Renal cortical epithelial cell (primary cell): ENCODE measurements around the gene SORBS2. TPM values are rescaled to one million over a fixed set of nuclear protein-coding genes. Genes with fewer than 3 reads are reported as not detected.
A peak's percentile ranks its signal among the peaks of the same experiment; 100 is the strongest.
"Not testable (repeated sequence)": the region's sequence is repeated elsewhere in the genome, so short reads cannot be mapped to it uniquely, and the experiment has no call there.

Experiments
- DNase-seq: peaks from one replicate; pipeline ENCODE4 v3.0.0-alpha.2; 2011; ENCODE audit warnings: low read depth
- total RNA-seq: library from RNA; depleted of rRNA; stranded (reverse); fragments of >200 nt; gene quantifications from 2 replicates; pipeline ENCODE4 v1.2.3, GENCODE V29; 2014

SORBS2 gene
- total RNA-seq, 1 donor from 2014 or later = 45.1 TPM

DNA sequence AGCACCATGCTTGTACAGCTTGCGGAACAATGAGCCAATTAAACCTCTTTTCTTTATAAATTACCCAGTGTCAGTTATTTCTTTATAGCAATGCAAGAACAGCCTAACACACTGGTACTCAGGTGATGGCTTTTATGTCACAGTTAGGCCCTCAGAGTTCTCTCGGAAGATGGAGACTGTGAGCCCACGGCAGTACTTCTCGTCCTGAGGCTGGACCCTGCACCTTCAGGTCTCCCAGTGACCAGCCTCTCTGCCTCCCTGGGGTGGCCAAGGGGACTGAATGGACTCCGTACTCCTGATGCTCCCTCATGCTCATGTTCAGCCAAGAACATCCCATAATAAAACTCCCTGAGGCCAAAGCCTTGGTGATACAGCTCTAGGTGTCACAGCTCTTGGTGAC lies 251.7 kb downstream of the SORBS2 start:
- DNase-seq = no peak

- DNase-seq = peak; percentile 96
These were observed 252.1 kb downstream of the SORBS2 start for GRCh38 chr4:185559915-185560281.

- not testable (repeated sequence) for DNase-seq
These were observed 252.6 kb downstream of the SORBS2 start for GRCh38 chr4:185559251-185559914.

DNA sequence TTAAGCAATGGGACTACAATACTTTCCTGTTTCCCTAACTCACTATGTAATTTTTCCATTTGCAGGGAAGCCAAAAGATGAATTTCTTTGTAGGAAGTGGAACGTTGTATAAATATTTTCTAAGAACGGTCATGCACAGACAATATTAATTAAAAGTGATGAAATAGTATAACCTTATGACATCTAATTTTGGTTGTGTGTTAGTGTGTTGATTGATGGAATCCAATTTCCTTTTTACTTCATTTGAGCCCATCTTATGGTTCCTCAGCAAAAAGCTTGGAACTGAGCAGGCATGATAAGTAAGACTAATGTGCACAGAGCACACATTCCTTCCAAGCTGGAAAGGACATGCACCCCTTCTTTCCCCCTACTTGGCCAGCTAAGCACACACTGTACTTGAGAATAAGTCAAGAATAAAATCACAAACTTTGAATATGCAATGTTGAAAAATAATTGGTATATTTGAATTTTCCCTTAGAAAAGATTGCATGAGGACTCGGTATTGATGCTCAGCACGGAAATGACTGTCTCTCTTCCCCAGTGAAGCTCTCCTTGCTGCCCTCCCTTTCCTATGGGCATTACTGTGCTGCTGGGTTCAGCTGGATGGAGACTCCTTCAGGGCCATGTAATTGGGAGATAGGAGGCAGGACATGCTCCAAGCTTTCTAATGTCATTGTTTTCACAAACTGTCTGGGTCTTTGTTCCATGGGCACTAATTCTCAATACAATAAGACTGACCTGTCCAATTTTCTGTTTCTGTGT lies 257.4 kb downstream of the SORBS2 start:
- no peak for DNase-seq

GRCh38 chr4:185552254-185552653 lies 259.7 kb downstream of the SORBS2 start:
- no peak for DNase-seq

GRCh38 chr4:185550933-185551332 lies 261.1 kb downstream of the SORBS2 start:
- no peak for DNase-seq

DNA sequence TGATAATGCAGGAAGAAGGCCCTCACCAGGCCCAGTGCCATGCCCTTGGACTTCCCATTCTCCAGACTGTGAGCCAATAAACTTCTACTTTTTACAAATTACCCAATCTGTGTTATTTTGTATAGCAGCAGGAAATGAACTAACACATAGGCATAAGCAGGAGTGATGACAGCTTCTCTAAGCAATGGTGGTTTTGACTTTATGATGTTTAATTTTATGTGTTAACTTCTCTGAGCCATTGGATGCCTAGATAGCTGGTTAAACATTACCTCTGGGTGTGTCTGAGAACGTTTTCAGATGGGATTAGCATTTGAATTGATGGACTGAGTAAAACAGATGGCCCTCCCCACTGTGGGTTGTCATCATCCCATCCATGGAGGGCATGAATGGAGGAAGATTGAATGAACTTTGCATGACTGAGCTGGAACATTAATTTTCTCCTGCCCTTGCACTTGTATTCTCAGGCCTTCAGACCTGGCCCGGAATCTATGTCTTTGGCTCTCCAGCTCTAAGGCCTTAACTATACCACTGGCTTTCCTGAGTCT lies 262.8 kb downstream of the SORBS2 start:
- no peak for DNase-seq

DNA sequence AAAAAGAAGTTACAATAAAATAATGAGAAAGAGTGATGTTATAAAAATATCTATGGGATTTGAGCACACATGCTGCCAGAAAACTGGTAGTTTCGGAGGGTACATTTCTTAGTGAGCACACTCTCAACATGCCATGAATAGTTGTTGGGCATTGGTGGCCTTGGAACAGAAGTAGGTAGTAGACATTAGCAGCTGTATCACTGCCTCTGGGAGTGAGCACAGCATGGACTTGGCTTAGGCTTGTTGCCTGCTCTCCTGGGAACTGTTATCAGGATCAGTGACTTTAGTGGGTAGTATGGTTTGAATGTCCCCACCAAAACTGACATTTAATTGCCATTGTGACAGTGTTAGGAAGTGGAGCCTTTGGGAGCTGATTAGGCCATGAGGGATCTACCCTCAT lies 263.4 kb downstream of the SORBS2 start:
- DNase-seq = no peak

DNA sequence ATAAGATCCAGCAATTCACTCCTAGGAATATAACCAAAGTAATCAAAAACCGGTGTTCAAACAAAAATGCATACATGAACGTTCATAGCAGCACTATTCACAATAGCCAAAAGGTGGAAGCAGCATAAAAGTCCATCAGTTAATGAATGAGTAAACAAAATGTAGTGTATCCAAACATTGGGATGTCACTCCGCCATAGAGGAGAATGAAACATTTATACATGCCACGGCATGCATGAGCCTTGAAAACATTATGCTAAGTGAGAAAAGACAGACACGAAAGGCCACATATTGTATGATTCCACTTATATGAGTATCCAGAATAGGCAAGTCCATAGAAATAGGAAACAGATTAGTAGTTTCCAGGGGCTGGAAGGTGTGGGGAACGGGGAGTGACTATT lies 265.7 kb downstream of the SORBS2 start:
- no peak for DNase-seq

GRCh38 chr4:185542626-185543315 lies 269.2 kb downstream of the SORBS2 start:
- peak; percentile 74 for DNase-seq

DNA sequence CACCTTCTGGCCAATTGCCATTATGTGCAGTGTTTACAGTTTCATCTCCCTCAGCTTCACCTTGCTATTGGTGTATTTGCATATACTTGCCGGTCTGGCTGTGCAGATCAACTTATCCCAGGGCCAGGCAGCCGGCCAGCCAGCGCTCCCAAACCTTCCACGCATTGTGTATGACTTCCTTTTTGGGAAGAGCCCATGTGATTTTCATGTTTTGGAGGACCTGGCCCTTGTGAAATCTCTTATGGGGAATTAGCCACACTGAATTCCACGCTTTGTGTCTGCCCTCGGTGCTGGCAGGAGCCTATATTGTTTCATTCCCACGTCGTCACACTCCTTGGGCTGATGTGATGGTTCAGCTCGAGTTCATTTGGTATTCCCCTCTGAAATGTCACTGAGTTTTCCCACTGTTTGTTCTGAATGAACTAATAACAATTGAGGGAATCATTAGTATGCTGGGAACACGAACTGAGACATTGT lies 270.7 kb downstream of the SORBS2 start:
- DNase-seq = peak; percentile 80

DNA sequence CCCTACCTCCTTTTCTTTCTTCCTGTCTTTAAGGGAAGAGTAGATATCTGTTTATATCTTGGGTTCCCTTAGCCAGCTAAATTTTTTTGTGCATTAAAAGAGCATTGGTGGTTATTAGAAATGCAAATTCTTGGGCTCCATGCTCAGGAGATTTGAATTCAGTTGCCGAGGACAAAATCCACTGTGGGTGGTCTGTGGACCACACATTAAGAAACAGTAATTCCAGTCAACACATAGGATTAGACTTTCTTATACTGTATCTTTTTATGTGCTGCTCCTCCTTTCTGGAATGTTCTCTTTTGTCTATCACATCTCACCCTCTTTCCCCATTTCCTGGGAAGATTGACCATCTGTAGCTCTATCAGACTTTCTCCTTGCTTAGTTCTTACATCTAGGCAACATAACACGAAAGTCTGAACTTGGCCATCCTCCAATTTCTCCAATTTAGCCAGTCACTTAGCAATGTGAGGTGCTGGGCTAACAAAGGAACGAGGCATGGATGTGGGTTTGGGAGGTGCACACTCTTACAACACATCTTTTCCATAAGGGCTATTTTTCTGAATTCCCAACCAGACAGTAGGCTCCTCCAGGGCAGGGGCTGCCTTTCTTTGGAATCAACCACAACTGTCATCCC lies 271.4 kb downstream of the SORBS2 start:
- no peak for DNase-seq

GRCh38 chr4:185540040-185540439 lies 272.0 kb downstream of the SORBS2 start:
- DNase-seq = no peak

- DNase-seq = no peak
These were observed 273.2 kb downstream of the SORBS2 start for GRCh38 chr4:185538806-185539205.

DNA sequence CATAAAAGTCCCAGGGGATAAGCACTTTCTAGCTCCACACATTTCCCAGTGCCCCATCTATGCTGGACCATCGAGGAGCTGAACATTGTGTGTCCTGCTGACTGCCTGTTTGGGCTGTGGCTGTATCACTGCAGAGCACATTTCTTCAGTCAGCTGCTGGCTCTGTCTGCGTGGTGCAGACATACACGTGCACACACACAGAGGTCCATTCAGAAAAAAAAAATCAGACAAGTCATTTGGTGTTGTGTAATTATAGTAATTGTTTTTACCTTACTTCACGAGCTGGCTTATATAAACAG lies 275.6 kb downstream of the SORBS2 start:
- DNase-seq = no peak

DNA sequence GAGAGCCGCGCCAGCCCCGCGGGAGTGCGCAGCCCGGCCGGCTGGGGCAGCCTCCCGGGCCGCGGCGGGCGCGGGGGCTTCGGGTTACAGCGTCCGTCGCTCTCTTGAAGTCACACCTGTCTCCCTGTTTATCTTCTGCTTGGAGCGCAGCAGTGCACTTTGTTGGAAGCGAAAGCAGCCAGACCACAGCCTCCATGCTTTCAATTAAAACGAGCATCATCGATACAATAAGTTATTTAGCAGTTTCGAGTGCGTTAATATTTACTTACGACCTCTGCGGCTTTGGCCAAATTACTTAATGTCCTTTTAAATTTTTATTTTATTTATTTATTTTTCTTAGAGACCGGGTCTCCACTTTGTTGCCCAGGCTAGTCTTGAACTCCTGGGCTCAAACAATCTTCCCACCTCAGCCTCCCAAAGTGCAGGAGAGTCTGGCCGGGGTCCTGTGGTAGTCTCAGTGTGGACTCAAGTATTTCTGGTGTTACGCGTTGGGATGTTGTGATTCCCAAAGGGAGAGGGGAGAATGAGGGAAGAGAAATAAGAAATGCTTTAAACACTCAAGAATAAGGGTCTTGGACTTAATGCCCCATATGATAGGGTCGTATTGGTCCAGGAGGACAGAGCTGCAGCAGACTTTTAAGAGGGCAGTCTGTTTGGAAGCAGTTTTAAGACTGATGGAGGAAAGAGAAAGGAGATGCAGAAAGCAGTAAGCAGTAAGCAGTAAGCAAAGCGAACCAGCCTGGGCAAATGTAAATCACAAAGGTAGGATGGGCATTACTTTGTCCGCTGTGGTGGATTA lies 276.2 kb downstream of the SORBS2 start:
- no peak for DNase-seq
